GM19467 (cell line): ENCODE data around the gene WDR64.
"Not testable (repeated sequence)": the region's sequence is repeated elsewhere in the genome, so short reads cannot be mapped to it uniquely, and the experiment has no call there.

Experiments
- ATAC-seq: cut with Tn5 transposase; IDR thresholded peaks from one replicate; pipeline ENCODE4 v1.9.1; 2021; ENCODE audit warnings: mild to moderate bottlenecking, moderate library complexity; ENCODE audit not compliant: unreplicated experiment

Gene WDR64

DNA sequence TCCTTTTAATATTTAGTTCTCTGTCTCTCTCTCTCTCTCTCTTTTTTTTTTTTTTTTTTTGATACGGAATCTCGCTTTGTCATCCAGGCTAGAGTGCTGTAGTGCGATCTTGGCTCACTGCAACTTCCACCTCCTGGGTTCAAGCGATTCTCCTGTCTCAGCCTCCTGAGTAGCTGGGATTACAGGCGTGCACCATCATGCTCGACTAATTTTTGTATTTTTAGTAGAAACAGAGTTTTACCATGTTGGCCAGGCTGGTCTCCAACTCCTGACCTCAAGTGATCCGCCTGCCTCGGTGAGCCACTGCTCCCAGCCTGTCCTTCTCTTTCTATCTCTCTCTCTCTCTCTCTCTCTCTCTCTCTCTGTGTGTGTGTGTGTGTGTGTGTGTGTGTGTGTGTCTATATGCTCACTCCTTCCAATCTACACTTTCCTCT is 83.4 kb downstream of the WDR64 start:
- ATAC-seq: not testable (repeated sequence)

GRCh38 chr1:241736387-241736786 is 84.3 kb downstream of the WDR64 start:
- no peak for ATAC-seq

GRCh38 chr1:241738284-241739078 is 86.4 kb downstream of the WDR64 start:
- ATAC-seq: no peak

DNA sequence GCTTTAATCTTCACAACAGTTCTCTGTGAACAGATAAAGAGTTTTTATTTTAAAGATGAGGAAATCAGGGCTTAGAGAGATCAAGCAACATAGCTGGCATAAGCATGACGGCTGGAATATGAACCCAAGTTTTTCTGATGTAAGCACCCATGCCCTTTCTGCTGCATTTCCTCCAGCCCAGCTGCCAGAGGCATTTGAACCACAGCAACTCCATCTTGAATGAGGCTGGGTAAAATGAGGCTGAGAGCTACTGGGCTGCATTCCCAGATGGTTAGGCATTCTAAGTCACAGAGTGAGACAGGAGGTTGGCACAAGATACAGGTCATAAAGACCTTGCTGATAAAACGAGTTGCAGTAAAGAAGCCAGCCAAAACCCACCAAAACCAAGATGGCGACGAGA is 90.0 kb downstream of the WDR64 start:
- ATAC-seq: no peak

DNA sequence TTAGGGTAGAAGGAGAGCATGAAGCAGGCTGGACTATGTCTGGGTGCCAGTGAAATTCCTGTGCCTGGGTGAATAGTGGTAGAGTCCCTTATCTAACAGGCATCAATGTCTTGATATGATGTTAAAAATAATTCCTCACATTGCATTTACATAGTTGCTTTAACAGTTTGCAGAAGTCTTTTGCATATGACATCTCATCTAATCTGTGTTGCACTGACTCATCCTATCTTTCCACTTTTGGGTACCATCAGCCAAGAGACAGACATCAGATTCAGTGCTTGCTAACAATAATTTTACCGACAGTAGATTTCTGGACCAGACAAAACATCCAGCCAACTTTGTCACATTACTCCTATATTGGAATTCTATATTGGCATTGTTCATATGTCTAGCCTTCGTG is 92.5 kb downstream of the WDR64 start:
- ATAC-seq: no peak

GRCh38 chr1:241747992-241748391 is 95.9 kb downstream of the WDR64 start:
- no peak for ATAC-seq

DNA sequence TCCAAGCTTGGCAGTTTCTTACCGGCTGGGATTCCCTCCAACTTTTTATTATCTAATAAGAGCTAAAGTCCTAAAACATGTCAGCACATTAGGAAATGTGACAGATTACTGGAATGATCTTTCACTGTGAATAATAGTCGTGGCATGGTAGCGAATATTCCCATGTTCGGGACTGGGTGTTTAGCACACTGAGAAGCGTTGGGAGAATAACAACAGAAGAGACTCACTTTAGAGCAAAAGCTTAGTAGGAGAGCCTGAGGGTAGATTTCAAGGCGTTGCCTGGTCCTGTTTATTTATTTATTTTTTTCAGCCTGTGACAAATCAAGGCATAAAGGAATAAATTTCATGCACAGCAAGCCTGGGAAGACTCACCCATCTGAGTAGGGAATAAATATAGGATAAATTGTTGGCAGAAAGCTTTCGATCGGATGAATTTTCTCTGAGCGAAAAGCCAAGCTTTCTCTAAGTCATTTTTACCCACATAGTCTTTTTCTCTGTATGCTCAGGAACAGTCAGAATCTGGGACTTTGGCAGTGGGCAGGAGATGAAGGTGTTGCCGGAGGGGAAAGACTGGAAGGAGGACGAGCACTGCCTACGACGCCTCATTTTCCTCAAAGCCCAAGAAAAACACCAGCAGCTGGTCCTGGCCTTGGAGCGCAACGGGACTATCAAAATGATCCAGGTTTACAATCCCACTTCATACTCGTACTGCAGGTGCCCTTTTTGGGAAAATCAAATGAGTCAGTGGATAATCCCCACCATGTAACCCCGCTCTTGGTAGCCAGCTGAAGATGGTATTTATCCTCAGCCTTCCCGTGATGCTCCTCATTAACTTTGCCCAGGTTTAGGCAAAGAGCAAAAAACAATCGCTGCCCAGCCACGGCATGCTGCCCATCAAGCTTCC is 97.2 kb downstream of the WDR64 start:
- no peak for ATAC-seq

DNA sequence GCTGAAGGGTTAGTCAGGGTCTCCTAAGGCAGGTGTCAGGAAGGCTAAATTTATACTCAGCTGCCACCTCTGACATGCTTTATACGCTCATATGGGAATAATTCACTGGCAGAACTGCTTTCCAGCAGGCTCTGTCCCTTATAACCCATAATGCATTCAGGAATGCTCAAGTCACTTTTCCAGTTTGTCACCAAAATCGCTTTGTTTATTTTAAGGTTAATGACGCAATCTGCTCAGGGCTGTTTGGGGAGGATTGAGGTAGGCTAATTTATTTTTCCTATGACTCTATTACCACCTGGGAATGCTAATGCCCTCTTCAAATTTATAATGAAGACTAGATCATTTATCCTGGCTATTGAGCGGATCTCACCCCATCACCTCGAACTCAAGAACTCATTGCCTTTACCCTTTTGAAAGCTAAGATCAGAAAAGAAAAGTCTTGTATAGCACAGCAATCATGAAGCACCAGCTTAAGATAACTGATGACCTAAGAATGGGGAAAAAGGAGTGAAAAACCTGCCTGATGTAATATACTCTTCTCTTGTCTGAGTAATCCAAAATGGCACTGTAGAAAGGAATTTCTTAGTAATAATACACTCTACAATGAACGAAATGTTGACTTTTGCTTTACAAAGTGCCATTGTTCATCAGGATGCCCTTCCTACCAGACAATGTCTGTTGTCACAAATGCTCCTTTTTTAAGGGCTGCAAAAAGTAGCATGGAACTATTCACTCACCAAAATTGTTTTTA is 98.0 kb downstream of the WDR64 start:
- ATAC-seq: no peak

DNA sequence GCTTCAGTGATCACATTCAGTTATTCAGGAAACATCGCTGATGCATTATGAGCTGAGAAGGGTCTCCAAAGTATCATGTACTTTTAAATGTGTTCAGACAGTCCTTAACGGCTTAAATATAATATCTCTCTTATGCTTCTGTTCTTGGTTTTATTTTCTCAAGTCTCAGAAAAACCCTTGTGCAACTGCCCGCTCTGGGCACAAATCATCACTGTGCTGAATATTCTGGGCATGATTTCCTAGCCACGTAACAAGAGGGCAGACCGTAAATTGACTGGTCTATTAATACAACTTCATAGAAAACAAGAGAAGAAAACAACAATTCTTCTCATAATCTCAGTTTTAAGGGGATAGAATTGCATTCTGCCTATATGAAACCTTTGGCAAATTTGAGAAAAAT is 99.4 kb downstream of the WDR64 start:
- no peak for ATAC-seq

GRCh38 chr1:241762713-241763339 is 110.7 kb downstream of the WDR64 start:
- no peak for ATAC-seq

DNA sequence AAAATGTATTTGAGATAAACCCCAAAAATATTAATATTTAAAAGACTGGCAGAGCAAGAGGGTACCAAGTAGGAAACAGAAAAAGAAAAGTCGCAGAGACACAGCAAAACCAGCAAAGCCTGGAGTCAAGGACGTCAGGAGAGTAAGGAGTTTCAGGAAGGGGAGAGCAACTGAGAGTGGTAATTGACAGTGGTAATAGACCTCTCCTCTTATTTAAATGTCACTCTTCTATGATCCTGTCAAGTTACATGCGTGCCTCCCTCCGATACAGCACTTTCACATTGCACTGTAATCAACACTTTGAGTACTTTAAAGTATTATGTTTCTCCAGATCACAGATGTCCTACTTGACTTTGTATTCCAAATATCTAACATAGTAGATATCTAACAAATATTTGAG is 113.3 kb downstream of the WDR64 start:
- ATAC-seq: no peak

DNA sequence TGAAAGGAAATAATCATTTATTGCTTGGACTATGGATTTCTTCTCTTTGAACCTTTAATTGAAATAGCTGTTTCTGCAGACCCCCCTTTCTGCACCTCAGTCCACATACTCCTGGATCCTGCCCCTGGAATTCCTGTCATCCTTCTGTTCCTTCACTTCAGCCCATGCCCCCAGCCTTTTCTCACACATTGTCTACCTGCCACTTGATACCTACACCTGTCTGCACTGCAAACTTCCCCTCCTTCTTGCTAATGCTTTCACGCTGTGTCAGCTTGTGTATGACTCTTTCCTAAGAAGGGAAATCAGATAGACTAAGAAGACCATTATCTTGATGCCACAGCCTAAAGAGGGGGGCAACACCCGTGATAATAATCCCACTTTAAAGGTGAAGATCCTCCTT is 115.7 kb downstream of the WDR64 start:
- ATAC-seq: no peak

- no peak for ATAC-seq
These were observed 118.0 kb downstream of the WDR64 start for GRCh38 chr1:241770115-241770514.

- no peak for ATAC-seq
These were observed 119.0 kb downstream of the WDR64 start for GRCh38 chr1:241771117-241771516.

GRCh38 chr1:241772932-241773500 is 120.9 kb downstream of the WDR64 start:
- ATAC-seq: no peak

DNA sequence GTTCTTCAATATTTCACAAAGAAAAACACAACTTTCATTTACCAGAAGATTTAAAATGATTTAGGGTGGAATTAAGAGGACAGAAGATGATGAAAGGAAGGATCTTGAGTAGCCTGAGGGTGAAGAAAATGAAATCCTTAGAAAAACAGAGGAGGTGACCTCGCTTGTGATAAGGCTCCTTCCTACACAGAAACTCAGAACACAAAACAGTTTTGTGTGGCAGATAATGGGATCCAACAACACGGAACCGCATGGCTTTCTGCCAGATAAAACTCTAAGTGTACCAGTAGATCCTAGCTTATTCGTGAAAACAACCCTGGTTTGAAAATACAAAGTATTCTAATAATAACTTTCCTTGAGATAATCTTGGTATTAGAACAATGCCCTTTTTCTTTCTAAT is 121.9 kb downstream of the WDR64 start:
- no peak for ATAC-seq

- no peak for ATAC-seq
These were observed 122.9 kb downstream of the WDR64 start for GRCh38 chr1:241775021-241775420.

DNA sequence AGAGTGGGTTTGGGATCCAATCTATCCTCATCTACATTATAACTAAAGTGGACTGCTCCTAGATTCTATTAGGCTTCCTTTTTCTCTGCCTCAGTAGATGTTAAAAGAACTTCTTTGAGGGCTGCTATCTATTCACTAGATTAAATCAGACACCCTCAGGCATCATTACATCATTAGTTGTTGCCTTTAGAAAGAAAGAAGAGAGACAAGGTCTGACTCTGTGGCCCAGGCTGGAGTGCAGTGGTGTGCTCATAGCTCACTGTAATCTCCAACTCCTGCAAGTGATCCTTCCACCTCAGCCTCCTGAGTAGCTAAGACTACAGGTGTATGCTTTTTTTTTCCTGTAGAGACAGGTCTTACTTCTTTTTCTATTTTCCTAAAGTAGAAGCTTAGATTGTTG is 124.8 kb downstream of the WDR64 start:
- no peak for ATAC-seq

DNA sequence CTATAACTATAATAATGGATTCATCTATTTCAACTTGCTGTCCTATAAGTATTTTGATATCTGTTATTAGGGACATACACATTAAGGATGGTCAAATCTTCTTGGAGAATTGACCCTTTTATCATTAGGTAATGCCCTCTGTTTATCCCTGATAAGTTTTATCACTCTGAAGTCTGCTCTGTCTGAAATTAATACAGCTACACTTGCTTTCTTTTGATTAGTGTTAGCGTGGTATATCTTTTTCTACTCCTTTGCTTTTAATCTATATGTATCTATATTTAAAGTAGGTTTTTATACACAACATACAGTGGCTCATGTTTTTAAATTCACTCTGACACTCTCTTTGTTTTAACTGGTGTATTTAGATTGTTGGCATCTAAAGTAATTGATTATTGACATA is 126.0 kb downstream of the WDR64 start:
- no peak for ATAC-seq

GRCh38 chr1:241779897-241780296 is 127.8 kb downstream of the WDR64 start:
- no peak for ATAC-seq

- ATAC-seq: no peak
These were observed 130.3 kb downstream of the WDR64 start for GRCh38 chr1:241782396-241782795.
